Stimulated activated CD4-positive, alpha-beta T cell treated with anti-CD3 and anti-CD28 coated beads, Interleukin-1b, Interleukin-23, amount 100 ng/mL, for 4 hours (primary cell): ENCODE results near the gene SGMS2.
"Not testable (repeated sequence)": the region's sequence is repeated elsewhere in the genome, so short reads cannot be mapped to it uniquely, and the experiment has no call there.

Experiments
- DNase-seq, 2 donors: peaks; one replicate each; pipeline ENCODE4 v3.0.0-alpha.2; 2020; ENCODE audit warnings: low read depth in 2 of 2

Gene SGMS2

GRCh38 chr4:107866726-107867125 lies 42.0 kb downstream of the SGMS2 start:
- no peak for DNase-seq

- DNase-seq: no peak
Measured at GRCh38 chr4:107870236-107870635, 45.5 kb downstream of the SGMS2 start.

GRCh38 chr4:107870916-107871786 lies 46.4 kb downstream of the SGMS2 start:
- no peak for DNase-seq

GRCh38 chr4:107874024-107874423 lies 49.3 kb downstream of the SGMS2 start:
- DNase-seq: no peak

- DNase-seq: no peak
Measured at GRCh38 chr4:107876099-107876498, 51.4 kb downstream of the SGMS2 start.

- no peak for DNase-seq
Measured at GRCh38 chr4:107877361-107877760, 52.6 kb downstream of the SGMS2 start.

GRCh38 chr4:107885865-107886264 lies 61.1 kb downstream of the SGMS2 start:
- DNase-seq: no peak

- DNase-seq: no peak
Measured at GRCh38 chr4:107888237-107888636, 63.5 kb downstream of the SGMS2 start.

GRCh38 chr4:107890779-107891178 lies 66.0 kb downstream of the SGMS2 start:
- DNase-seq: no peak

- DNase-seq: no peak
Measured at GRCh38 chr4:107891299-107891698, 66.6 kb downstream of the SGMS2 start.

GRCh38 chr4:107893171-107894137 lies 68.7 kb downstream of the SGMS2 start:
- DNase-seq: no peak

GRCh38 chr4:107894138-107894603 lies 69.4 kb downstream of the SGMS2 start:
- DNase-seq: no peak

- DNase-seq: no peak
Measured at GRCh38 chr4:107896158-107896645, 71.5 kb downstream of the SGMS2 start.

GRCh38 chr4:107896646-107897045 lies 71.9 kb downstream of the SGMS2 start:
- DNase-seq: no peak

GRCh38 chr4:107897823-107898222 lies 73.1 kb downstream of the SGMS2 start:
- DNase-seq: no peak

GRCh38 chr4:107900067-107900466 lies 75.3 kb downstream of the SGMS2 start:
- no peak for DNase-seq

GRCh38 chr4:107900508-107900907 lies 75.8 kb downstream of the SGMS2 start:
- DNase-seq: no peak

GRCh38 chr4:107901213-107901934 lies 76.6 kb downstream of the SGMS2 start:
- DNase-seq: no peak

GRCh38 chr4:107902715-107903114 lies 78.0 kb downstream of the SGMS2 start:
- no peak for DNase-seq

- not testable (repeated sequence) for DNase-seq
Measured at GRCh38 chr4:107905082-107905481, 80.3 kb downstream of the SGMS2 start.

GRCh38 chr4:107906458-107907100 lies 81.8 kb downstream of the SGMS2 start:
- DNase-seq: no peak
